NCI-H510A (cell line): ENCODE results near the gene SPG11.
"Not testable (repeated sequence)": the region's sequence is repeated elsewhere in the genome, so short reads cannot be mapped to it uniquely, and the experiment has no call there.

Experiments
- DNase-seq: peaks from one replicate; lab custom pipeline; 2025; lab: John Stamatoyannopoulos, UW

Gene SPG11

DNA sequence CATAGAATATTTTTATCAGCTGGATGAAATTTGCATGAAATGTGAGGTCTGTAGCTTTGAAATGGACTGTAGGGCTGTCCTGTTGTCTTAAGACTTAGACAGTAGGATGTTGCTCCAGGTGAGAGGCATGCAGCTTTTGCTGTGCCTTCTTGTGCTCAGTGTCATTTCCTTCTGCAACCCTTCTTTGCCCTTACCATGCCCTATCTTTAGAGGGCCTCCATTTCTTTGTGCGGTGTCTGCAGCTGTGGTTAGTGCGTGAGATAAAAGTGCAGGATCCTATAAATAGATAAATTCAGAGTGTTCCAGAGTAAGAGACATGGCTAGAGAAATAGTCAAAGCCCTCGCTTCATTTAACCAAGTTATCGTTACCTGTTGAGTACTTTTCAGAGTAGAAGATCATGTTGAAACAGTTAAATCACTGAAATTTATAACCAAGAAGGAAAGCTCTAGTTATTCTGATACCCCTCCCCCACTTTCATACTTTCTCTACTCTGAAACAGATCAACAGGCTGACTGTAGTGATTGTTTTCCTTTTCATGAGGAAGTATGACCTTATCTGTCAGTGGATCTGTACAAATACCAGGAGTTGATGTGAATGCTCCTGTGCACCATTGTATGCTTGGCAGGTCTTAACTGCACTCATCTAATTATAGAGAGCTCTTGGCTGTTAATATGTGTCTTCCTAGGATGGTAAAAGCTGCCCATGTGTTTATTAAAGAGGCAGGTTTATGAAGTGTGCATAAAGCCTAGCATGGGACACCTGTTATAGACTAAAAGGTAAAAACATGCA lies 108.3 kb downstream of the SPG11 start:
- DNase-seq, result no peak

- no peak for DNase-seq
These were observed 112.7 kb downstream of the SPG11 start for GRCh38 chr15:44550734-44551133.

DNA sequence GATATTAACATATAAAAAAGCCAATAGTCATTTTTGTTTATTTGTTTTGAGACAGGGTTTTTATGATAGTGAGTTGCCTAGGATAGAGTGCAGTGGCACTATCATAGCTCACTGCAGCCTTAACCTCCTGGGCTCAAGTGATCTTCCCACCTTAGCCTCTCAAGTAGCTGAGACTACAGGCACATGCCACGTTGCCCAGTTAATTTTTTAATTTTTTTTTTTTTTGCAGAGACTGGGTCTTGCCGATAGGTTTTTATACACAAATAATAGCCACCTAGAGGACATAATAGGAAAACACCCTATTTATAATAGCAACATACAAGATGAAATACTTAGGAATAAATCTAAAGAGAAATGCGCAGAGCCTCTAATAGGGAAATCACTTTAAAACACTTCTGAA lies 113.2 kb downstream of the SPG11 start:
- DNase-seq, result no peak

- DNase-seq, result not testable (repeated sequence)
These were observed 114.3 kb downstream of the SPG11 start for GRCh38 chr15:44549152-44549551.

DNA sequence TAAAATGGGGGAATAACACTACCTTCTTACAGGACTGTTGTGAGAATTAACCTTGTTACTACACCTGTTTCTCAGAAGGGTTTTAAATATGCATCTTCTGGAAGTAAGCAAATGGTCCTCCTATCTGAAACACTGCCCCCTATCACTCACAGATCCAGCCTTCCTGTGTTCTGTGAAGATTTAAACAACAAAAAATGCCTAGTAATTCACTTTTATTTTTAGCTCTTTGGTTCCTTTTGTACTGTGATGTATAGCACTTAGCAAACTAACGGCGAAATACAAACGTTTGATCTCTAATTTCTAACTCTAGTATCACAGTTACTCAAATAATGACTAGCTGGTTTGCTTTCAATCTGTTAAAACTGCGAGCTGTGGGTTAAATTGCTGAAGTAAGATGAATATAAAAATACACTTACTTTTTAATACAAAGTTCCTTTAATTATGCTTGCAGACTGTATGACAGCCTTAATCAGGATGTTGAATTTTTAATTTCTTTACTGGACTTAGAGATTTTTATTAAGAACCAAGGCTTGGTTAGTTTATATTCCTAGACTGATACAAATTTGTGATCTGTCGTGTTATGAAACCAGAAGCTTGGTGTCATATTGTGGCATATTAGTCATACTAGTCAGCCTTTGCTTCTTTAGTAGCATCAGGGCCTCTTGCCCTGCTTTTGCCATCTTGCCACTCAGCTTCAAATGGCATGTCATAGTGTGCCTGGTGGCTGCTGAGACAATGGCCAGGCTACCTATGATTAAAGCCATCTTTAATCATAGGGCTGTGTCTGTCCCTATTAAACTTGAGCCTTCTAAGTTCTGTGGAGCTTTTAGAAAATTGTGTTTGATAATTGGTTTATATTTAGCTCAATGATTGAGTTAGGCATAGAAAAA lies 117.3 kb downstream of the SPG11 start:
- DNase-seq, result no peak

DNA sequence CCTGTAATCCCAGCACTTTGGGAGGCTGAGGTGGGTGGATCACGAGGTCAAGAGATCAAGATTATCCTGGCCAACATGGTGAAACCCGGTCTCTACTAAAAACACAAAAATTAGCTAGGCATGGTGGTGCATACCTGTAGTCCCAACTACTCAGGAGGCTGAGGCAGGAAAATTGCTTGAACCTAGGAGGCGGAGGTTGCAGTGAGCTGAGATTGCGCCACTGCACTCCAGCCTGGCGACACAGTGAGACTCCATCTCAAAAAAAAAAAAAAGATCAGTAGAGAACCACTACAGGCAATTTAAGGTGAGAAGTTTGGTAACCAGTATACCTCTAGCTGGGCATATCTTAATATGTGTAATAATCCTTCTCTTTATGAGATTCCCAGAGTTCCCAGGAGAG lies 118.7 kb downstream of the SPG11 start:
- DNase-seq, result not testable (repeated sequence)

GRCh38 chr15:44542596-44542995 lies 120.9 kb downstream of the SPG11 start:
- DNase-seq, result no peak

- no peak for DNase-seq
These were observed 122.0 kb downstream of the SPG11 start for GRCh38 chr15:44541282-44541958.

DNA sequence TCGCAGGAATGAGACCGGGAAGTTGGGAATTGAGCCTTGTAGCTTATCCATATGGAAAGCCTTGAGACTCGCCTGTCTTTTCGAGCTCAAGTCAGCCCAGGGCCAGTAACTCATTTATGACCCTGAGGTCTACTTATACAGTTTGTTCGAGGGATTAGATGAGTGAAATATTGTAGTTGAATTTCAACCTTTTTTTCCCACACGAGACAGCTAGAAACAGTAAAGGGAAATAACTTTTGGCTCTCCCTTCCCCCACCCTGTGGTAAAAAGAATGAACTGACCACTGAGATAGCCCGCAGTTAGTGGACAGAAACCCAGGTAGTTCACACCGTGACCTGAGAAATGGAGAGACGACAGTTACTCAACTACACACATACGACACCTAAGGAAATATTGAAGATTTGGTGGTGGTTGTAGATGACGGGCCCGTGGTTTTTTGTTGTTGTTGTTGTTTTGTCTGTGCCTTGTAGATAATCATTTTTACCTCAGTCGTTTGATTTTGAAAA lies 125.7 kb downstream of the SPG11 start:
- DNase-seq, result no peak

GRCh38 chr15:44536962-44537734 lies 126.3 kb downstream of the SPG11 start, which contains the start of gene EIF3J:
Gene EIF3J, plus strand, starts transcription at chr15:44537147. Its CDS starts 48 bp downstream, at chr15:44537195.
- DNase-seq, result peak; percentile 83

DNA sequence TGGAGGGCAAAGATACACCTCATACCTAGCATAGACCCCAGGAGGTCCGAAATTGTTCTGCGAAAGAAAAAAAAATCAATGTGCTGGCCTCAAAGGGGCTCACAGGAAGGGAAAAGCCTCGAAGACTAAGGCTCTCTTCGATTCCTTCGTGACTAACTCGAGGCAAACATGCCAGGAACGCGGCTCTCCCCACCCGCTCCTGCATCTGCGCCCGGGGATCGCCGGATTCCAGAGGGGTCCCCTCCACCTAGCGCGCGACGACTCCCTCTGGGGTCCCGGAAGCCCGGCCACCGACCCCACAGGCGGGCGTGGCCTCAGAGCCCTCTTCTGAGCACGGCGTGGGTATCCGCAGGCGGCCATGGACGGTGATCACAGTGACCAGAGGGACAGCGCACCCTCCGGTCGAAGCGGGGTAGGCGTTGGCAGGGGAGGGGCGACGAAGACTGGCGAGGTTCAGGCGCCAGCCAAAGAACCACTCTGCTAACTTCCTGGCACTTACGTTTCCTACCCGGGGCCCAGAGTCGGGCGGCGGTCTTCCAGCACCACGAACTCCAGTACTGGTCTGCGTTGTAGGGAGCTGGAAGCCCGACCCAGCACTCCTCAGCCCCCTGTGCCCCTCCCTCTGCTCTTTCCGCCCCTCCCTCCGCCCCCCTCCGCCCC lies 127.0 kb downstream of the SPG11 start:
- no peak for DNase-seq

DNA sequence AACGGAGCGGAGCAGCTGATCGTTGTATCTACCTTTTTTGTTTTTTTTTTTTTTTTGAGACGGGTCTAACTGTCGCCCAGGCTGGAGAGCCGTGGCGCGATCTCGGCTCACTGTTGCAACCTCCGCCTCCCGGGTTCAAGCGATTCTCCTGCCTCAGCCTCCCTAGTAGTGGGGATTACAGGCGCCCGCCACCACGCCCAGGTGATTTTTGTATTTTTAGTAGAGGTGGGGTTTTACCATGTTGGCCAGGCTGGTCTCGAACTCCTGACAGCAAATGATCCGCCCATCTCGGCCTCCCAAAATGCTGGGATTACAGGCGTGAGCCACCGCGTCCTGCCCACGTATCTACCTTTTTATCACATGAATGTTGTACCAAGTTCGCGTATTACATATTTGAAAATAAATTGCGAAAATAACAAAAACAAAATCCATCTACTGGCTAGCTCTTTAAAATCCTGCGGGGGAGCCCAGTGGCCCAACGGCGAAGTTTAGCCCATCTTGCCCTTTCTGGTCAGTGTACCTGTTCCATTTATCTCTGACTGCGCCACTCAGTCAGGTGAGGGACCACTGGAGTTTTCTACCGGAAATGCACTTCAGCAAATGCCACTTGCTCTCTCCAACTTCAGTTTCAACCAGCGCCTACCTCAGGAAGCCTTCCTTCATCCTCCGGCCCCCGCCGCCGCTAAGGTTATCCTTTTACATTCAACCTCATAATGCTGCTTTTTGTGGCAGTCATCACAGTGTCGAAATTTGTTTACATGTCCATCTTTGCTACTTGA lies 127.8 kb downstream of the SPG11 start:
- no peak for DNase-seq

DNA sequence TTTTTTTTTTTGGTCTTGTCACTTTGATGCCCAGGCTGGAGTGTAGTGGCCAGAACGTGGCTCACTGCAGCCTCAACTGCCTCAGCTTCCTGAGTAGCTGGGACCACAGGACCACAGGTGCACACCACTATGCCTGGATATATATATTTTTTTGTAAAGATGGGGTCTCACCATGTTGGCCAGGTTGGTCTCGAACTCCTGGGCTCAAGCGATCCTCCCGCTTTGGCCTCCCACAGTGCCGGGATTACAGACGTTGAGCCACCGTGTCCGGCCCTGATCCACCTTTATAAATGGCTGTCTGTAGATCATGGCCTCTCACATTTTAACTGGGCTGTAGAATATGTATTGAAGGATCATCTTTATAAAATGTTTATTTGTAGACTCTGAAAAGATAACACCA lies 128.4 kb downstream of the SPG11 start:
- no peak for DNase-seq

DNA sequence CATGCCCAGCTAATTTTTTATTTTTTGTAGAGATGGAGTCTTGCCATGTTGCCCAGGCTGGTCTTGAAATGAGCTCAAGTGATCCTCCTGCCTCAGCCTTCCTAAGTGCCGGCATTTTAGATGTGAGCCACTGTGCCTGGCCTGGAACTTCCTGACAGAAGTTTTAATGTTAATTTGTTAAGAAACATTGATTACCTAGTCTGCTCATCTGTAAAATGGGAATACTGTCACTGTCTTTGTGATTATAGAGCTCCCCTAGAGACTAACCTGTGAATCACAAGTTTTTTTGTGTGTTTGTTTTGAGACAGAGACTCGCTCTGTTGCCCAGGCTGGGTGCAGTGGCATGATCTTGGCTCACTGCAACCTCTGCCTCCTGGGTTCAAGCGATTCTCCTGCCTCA lies 130.8 kb downstream of the SPG11 start:
- no peak for DNase-seq

DNA sequence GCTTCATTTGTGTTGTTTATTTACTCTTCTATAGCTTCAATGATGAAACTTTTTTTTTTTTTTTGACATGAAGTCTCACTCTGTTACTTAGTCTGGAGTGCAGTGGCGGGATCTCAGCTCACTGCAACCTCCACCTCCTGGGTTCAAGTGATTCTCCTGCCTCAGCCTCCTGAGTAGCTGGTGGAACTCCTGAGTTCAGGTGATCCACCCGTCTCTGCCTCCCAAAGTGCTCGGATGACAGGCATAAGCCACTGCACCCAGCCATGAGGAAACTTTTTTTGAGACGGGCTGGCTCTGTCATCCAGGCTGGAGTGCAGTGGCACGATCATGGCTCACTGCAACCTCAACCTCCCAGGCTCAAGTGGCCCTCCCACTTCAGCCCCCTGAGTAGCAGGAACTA lies 131.2 kb downstream of the SPG11 start:
- not testable (repeated sequence) for DNase-seq

DNA sequence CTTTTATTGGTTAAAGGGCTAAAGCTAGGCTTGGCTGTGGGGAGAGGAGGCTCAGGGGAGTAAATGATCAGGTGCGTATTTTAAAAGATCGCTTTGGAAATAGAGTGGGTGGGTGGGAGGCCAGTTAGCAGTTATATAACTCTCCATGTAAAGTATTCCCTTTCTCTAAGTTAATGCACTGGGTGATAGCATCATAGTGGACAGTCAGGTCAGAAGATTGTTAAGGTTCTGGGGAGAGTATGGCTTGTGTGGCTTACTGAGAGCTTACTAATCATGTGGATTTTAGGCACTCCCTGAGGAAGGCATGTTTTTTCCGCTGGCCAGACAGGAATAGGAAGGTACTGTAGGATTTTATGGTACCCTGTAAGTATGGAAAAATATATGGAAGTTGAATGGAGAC lies 132.8 kb downstream of the SPG11 start:
- DNase-seq, result no peak

GRCh38 chr15:44529864-44530604 lies 133.4 kb downstream of the SPG11 start:
- no peak for DNase-seq

GRCh38 chr15:44527241-44527640 lies 136.2 kb downstream of the SPG11 start:
- no peak for DNase-seq

- DNase-seq, result no peak
These were observed 138.4 kb downstream of the SPG11 start for GRCh38 chr15:44525018-44525417.
